HepG2 (cell line): ENCODE data around the gene SENP5. TPM values are rescaled to one million over a fixed set of nuclear protein-coding genes. Genes with fewer than 3 reads are reported as not detected.

ENCODE experiments used
- FOXC1 ChIP-seq: sonication (generic); formaldehyde crosslinking; IDR thresholded peaks from 2 replicates; pipeline ENCODE4 v1.8.0; 2022; ENCODE audit warnings: mild to moderate bottlenecking, missing genetic modification reagents, borderline replicate concordance
- FOXO1 ChIP-seq: sonication (generic); formaldehyde crosslinking; IDR thresholded peaks from 2 replicates; pipeline ENCODE4 v1.4.0; 2020; ENCODE audit warnings: missing genetic modification reagents
- HDAC1 ChIP-seq: sonication (generic); formaldehyde crosslinking; IDR thresholded peaks from 2 replicates; pipeline ENCODE4 v1.5.1; 2020; ENCODE audit warnings: mild to moderate bottlenecking, missing genetic modification reagents
- MAZ ChIP-seq, 2 experiments: sonication (generic) in 1 of 2; formaldehyde crosslinking in 1 of 2; IDR thresholded peaks; 2 replicates each; pipeline versions ENCODE4 v1.5.0 to v1.6.1; 2012 to 2020; ENCODE audit warnings: low read depth in 2 of 2, mild to moderate bottlenecking in 2 of 2, borderline replicate concordance in 1 of 2, improper control_type of control experiment in 1 of 2, low read length in 1 of 2, missing genetic modification reagents in 1 of 2, moderate library complexity in 1 of 2
- POLR2AphosphoS2 ChIP-seq: IDR thresholded peaks from 2 replicates; pipeline ENCODE4 v1.6.1; 2011; ENCODE audit warnings: low read depth, low read length, improper control_type of control experiment
- RXRA ChIP-seq: sonication (generic); formaldehyde crosslinking; IDR thresholded peaks from 2 replicates; pipeline ENCODE4 v1.5.1; 2020; ENCODE audit warnings: missing genetic modification reagents
- SRSF4 ChIP-seq: fragments of 200-400 bp; formaldehyde crosslinking; IDR thresholded peaks from one replicate; pipeline ENCODE4 v1.6.1; 2018; ENCODE audit warnings: mild to moderate bottlenecking, low read depth, low read length, moderate library complexity; ENCODE audit not compliant: poor library complexity, severe bottlenecking
- THAP11 ChIP-seq: IDR thresholded peaks from 2 replicates; pipeline ENCODE4 v1.6.1; 2016; ENCODE audit warnings: missing biosample characterization, missing genetic modification reagents
- ZNF263 ChIP-seq: sonication (generic); formaldehyde crosslinking; IDR thresholded peaks from 2 replicates; pipeline ENCODE4 v1.4.0; 2020; ENCODE audit warnings: missing genetic modification reagents
- ZNF274 ChIP-seq: sonication (generic); formaldehyde crosslinking; IDR thresholded peaks from 2 replicates; pipeline ENCODE4 v1.5.1; 2020; ENCODE audit warnings: mild to moderate bottlenecking, missing genetic modification reagents
- ZNF337 ChIP-seq: sonication (generic); formaldehyde crosslinking; IDR thresholded peaks from 2 replicates; pipeline ENCODE4 v1.5.1; 2020; ENCODE audit warnings: missing genetic modification reagents, low read depth, mild to moderate bottlenecking, borderline replicate concordance
- ZNF616 ChIP-seq: sonication (generic); formaldehyde crosslinking; IDR thresholded peaks from 2 replicates; pipeline ENCODE4 v1.5.0; 2020; ENCODE audit warnings: low read depth, mild to moderate bottlenecking, missing genetic modification reagents
- ZNF792 ChIP-seq: IDR thresholded peaks from 2 replicates; pipeline ENCODE4 v1.6.1; 2016
- polyA plus RNA-seq, 8 experiments: library from polyadenylated mRNA; depleted of rRNA in 3 of 8; stranded (reverse) in 7 of 8; unstranded in 1 of 8; fragments of >200 nt; fragmentation: Illumina TruSeq in 4 of 8; extraction: Trizol in 4 of 8; gene quantifications; 2 replicates each; pipeline versions ENCODE4 v1.2.1 to v1.2.3, GENCODE V29; 2011 to 2016; ENCODE audit warnings: low read depth in 4 of 8, missing spikeins in 1 of 8, mixed read lengths in 1 of 8; ENCODE audit not compliant: insufficient read depth in 1 of 8
- total RNA-seq, 5 experiments: library from RNA; depleted of rRNA; stranded (reverse); fragments of >200 nt; fragmentation: Illumina TruSeq; extraction: Trizol; gene quantifications; 2 replicates each; pipeline ENCODE4 v1.2.3, GENCODE V29; 2016; ENCODE audit warnings: low read depth in 1 of 5
- TF ChIP-seq, protein P1 (sequence below): sonication (generic); formaldehyde crosslinking; IDR thresholded peaks from 2 replicates; pipeline ENCODE4 v1.9.0; 2021; ENCODE audit warnings: missing genetic modification reagents, borderline replicate concordance
- TF ChIP-seq, protein P2 (sequence below): IDR thresholded peaks from 2 replicates; pipeline ENCODE4 v1.6.1; 2016; ENCODE audit warnings: control low read depth
- TF ChIP-seq, protein P3 (sequence below): sonication (generic); formaldehyde crosslinking; conservative IDR thresholded peaks from 2 replicates; pipeline ENCODE4 v1.5.0; 2020; ENCODE audit warnings: missing genetic modification reagents
- TF ChIP-seq, protein P4 (sequence below), 2 experiments: sonication (generic) in 1 of 2; formaldehyde crosslinking in 1 of 2; IDR thresholded peaks; 2 replicates each; pipeline versions ENCODE4 v1.5.1 to v1.6.1; 2011 to 2020; ENCODE audit warnings: borderline replicate concordance in 1 of 2, low read depth in 1 of 2, low read length in 1 of 2, mild to moderate bottlenecking in 1 of 2, missing genetic modification reagents in 1 of 2, moderate library complexity in 1 of 2
- TF ChIP-seq, protein P5 (sequence below): sonication (generic); formaldehyde crosslinking; IDR thresholded peaks from 2 replicates; pipeline ENCODE4 v1.4.0; 2020; ENCODE audit warnings: missing genetic modification reagents

Gene SENP5
- total and polyA plus RNA-seq, 2 of the 13 experiments (the other 11 are each of a cell fraction or from before 2014, with no cell fraction given): 17.6 to 30.9 TPM

DNA sequence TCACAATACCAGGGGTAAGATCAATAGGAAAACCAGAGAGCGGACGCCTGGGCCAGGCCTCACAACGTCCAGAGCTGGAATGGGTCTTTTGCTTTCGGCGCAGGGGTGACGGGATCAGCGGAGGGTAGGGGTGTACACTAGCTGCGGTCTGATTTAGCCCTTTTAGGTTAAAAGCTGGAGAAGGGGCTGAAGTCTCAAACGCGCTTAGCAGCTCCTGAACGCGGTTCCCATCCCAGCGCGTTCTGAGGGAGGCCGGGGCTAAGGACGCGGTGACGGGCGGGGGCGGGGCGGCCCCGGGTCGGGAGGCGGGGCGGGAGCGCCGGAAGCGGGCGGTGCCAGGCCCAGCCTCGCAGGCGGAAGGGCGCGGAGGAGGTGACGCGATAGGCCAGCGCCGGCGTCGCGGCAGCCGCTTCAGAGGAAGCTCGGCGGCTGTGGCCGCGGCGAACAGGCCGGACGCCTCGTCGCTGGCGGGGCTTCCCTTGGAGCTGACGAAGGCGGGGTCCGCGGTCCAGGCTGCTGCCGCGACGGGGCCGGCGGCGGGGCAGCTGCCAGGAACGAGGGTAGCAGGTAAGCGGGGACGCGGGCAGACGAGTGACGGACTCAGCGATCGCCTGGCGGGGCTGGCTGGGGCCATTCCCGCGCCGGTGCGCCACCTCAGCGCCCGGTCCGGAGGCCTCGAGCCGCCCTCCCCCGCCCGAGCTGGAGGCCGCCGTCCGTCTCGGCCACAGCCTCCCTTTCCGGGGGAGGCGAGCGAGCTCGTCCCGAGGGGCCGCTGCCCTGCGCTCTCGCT, at the start of gene SENP5 (continued):
- TF ChIP-seq, protein P1, sequence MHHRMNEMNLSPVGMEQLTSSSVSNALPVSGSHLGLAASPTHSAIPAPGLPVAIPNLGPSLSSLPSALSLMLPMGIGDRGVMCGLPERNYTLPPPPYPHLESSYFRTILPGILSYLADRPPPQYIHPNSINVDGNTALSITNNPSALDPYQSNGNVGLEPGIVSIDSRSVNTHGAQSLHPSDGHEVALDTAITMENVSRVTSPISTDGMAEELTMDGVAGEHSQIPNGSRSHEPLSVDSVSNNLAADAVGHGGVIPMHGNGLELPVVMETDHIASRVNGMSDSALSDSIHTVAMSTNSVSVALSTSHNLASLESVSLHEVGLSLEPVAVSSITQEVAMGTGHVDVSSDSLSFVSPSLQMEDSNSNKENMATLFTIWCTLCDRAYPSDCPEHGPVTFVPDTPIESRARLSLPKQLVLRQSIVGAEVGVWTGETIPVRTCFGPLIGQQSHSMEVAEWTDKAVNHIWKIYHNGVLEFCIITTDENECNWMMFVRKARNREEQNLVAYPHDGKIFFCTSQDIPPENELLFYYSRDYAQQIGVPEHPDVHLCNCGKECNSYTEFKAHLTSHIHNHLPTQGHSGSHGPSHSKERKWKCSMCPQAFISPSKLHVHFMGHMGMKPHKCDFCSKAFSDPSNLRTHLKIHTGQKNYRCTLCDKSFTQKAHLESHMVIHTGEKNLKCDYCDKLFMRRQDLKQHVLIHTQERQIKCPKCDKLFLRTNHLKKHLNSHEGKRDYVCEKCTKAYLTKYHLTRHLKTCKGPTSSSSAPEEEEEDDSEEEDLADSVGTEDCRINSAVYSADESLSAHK: no peak
- no peak for TF ChIP-seq ZNF337
- no peak for TF ChIP-seq RXRA (CRISPR knock-in tag)
- TF ChIP-seq, protein P2, sequence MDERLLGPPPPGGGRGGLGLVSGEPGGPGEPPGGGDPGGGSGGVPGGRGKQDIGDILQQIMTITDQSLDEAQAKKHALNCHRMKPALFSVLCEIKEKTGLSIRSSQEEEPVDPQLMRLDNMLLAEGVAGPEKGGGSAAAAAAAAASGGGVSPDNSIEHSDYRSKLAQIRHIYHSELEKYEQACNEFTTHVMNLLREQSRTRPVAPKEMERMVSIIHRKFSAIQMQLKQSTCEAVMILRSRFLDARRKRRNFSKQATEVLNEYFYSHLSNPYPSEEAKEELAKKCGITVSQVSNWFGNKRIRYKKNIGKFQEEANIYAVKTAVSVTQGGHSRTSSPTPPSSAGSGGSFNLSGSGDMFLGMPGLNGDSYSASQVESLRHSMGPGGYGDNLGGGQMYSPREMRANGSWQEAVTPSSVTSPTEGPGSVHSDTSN (CRISPR knock-in tag): no peak
- peak; percentile 12; the same call in 1 of the 2 replicates for TF ChIP-seq ZNF792 (CRISPR knock-in tag)
- TF ChIP-seq, protein P3, sequence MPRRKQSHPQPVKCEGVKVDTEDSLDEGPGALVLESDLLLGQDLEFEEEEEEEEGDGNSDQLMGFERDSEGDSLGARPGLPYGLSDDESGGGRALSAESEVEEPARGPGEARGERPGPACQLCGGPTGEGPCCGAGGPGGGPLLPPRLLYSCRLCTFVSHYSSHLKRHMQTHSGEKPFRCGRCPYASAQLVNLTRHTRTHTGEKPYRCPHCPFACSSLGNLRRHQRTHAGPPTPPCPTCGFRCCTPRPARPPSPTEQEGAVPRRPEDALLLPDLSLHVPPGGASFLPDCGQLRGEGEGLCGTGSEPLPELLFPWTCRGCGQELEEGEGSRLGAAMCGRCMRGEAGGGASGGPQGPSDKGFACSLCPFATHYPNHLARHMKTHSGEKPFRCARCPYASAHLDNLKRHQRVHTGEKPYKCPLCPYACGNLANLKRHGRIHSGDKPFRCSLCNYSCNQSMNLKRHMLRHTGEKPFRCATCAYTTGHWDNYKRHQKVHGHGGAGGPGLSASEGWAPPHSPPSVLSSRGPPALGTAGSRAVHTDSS: no peak
- TF ChIP-seq ZNF274 (CRISPR knock-in tag): 0 out of 2 replicates have a peak, but pooled peaks have one; percentile 43
- TF ChIP-seq, protein P4, sequence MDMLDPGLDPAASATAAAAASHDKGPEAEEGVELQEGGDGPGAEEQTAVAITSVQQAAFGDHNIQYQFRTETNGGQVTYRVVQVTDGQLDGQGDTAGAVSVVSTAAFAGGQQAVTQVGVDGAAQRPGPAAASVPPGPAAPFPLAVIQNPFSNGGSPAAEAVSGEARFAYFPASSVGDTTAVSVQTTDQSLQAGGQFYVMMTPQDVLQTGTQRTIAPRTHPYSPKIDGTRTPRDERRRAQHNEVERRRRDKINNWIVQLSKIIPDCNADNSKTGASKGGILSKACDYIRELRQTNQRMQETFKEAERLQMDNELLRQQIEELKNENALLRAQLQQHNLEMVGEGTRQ (IDR thresholded peaks at IDR 0.05; ENCODE audit: low read depth, low read length): no peak
- TF ChIP-seq, protein P4 (CRISPR knock-in tag; IDR thresholded peaks at IDR 0.05; ENCODE audit: borderline replicate concordance): no peak
- peak; percentile 69 for TF ChIP-seq HDAC1 (CRISPR knock-in tag)
- peak; percentile 90 for TF ChIP-seq THAP11
- TF ChIP-seq ZNF263: 0 out of 2 replicates have a peak, but pooled peaks have one; percentile 21
- peak; percentile 93; the same call in 1 of the 2 replicates for TF ChIP-seq FOXC1 (CRISPR knock-in tag)
- TF ChIP-seq FOXO1 (CRISPR knock-in tag): no peak
- no peak for TF ChIP-seq ZNF616 (CRISPR knock-in tag)
- TF ChIP-seq, protein P5, sequence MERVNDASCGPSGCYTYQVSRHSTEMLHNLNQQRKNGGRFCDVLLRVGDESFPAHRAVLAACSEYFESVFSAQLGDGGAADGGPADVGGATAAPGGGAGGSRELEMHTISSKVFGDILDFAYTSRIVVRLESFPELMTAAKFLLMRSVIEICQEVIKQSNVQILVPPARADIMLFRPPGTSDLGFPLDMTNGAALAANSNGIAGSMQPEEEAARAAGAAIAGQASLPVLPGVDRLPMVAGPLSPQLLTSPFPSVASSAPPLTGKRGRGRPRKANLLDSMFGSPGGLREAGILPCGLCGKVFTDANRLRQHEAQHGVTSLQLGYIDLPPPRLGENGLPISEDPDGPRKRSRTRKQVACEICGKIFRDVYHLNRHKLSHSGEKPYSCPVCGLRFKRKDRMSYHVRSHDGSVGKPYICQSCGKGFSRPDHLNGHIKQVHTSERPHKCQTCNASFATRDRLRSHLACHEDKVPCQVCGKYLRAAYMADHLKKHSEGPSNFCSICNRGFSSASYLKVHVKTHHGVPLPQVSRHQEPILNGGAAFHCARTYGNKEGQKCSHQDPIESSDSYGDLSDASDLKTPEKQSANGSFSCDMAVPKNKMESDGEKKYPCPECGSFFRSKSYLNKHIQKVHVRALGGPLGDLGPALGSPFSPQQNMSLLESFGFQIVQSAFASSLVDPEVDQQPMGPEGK (CRISPR knock-in tag): no peak
- 0 out of 2 replicates have a peak, but pooled peaks have one; percentile 13 for TF ChIP-seq MAZ (IDR thresholded peaks at IDR 0.05; ENCODE audit: borderline replicate concordance, low read depth, low read length)
- peak; percentile 76; the same call in 1 of the 2 replicates for TF ChIP-seq MAZ (CRISPR knock-in tag; IDR thresholded peaks at IDR 0.05; ENCODE audit: low read depth)
- no peak for TF ChIP-seq POLR2AphosphoS2
- no peak for TF ChIP-seq SRSF4
